HEK293 (cell line): ENCODE data around the gene CYP27B1.

ENCODE experiments used
- CTCF ChIA-PET: fragments of 350-600 bp; formaldehyde crosslinking; extraction: SDS; loops from one replicate; lab custom pipeline; 2021; ENCODE audit warnings: antibody characterized with exemption; lab: Yijun Ruan, JAX
- POLR2A ChIA-PET: fragments of 300-600 bp; formaldehyde crosslinking; extraction: SDS; loops from one replicate; lab custom pipeline; 2020; ENCODE audit warnings: antibody characterized with exemption, inconsistent platforms; lab: Yijun Ruan, JAX
- H3K27ac ChIP-seq: fragments of 200-500 bp; sonication (Bioruptor generic); 2 replicates; pipeline ENCODE4 v1.5.1; 2014; ENCODE audit warnings: low read depth, low read length, control low read depth, inconsistent platforms; ENCODE audit errors: extremely low read depth
- H3K36me3 ChIP-seq, 2 experiments: fragments of 200-500 bp in 1 of 2; sonication (Bioruptor generic) in 1 of 2; 1 replicate in 1 of 2; 2 replicates in 1 of 2; pipeline ENCODE4 v1.5.1; 2014 to 2017; ENCODE audit warnings: inconsistent platforms in 2 of 2, low read length in 2 of 2; ENCODE audit not compliant: control insufficient read depth in 2 of 2, insufficient read depth in 1 of 2
- H3K4me1 ChIP-seq: fragments of 200-500 bp; sonication (Bioruptor generic); 2 replicates; pipeline ENCODE4 v1.5.1; 2014; ENCODE audit warnings: mild to moderate bottlenecking, low read length, inconsistent platforms; ENCODE audit not compliant: control insufficient read depth, insufficient read depth
- H3K4me3 ChIP-seq: 2 replicates; pipeline ENCODE4 v1.5.1; 2011; ENCODE audit warnings: low read depth, mild to moderate bottlenecking, control low read depth, low read length, moderate library complexity
- H3K9me3 ChIP-seq: fragments of 200-500 bp; sonication (Bioruptor generic); 2 replicates; pipeline ENCODE4 v1.5.1; 2014; ENCODE audit warnings: low read depth, low read length, inconsistent platforms; ENCODE audit not compliant: control insufficient read depth, insufficient read depth
- AEBP2 ChIP-seq: fragments of 450-650 bp; formaldehyde crosslinking; IDR thresholded peaks from 2 replicates; pipeline ENCODE4 v1.5.1; 2016; ENCODE audit warnings: missing biosample characterization, missing genetic modification characterization, borderline replicate concordance
- HOXD13 ChIP-seq: sonication (generic); formaldehyde crosslinking; IDR thresholded peaks from 2 replicates; pipeline ENCODE4 v1.8.0; 2022; ENCODE audit warnings: missing genetic modification reagents, borderline replicate concordance
- IKZF3 ChIP-seq: fragments of 450-650 bp; IDR thresholded peaks from 2 replicates; pipeline ENCODE4 v1.5.0; 2018; ENCODE audit warnings: missing biosample characterization, mild to moderate bottlenecking, missing genetic modification characterization, moderate library complexity
- SCRT1 ChIP-seq: fragments of 450-650 bp; formaldehyde crosslinking; IDR thresholded peaks from 2 replicates; pipeline ENCODE4 v1.5.1; 2016; ENCODE audit warnings: missing biosample characterization, missing genetic modification characterization, borderline replicate concordance
- SCRT2 ChIP-seq: fragments of 450-650 bp; formaldehyde crosslinking; IDR thresholded peaks from 2 replicates; pipeline ENCODE4 v1.5.1; 2016; ENCODE audit warnings: missing biosample characterization, missing genetic modification characterization
- SETDB1 ChIP-seq: IDR thresholded peaks from one replicate; pipeline ENCODE4 v1.6.1; 2017; ENCODE audit warnings: mild to moderate bottlenecking, low read length, moderate library complexity, mixed read lengths; ENCODE audit not compliant: insufficient read length
- SP3 ChIP-seq: fragments of 450-650 bp; formaldehyde crosslinking; IDR thresholded peaks from 2 replicates; pipeline ENCODE4 v1.5.1; 2016; ENCODE audit warnings: missing biosample characterization, missing genetic modification characterization
- ZBTB11 ChIP-seq: fragments of 450-650 bp; formaldehyde crosslinking; conservative IDR thresholded peaks from 2 replicates; pipeline ENCODE4 v1.5.1; 2016; ENCODE audit warnings: low read depth, missing biosample characterization, missing genetic modification characterization
- ZNF37A ChIP-seq: fragments of 450-650 bp; IDR thresholded peaks from 2 replicates; pipeline ENCODE4 v1.5.1; 2018; ENCODE audit warnings: missing biosample characterization, missing genetic modification characterization
- ZNF571 ChIP-seq: fragments of 450-650 bp; formaldehyde crosslinking; IDR thresholded peaks from 2 replicates; pipeline ENCODE4 v1.5.0; 2017; ENCODE audit warnings: missing biosample characterization, missing genetic modification characterization
- ZNF600 ChIP-seq: fragments of 450-650 bp; formaldehyde crosslinking; IDR thresholded peaks from 2 replicates; pipeline ENCODE4 v1.5.1; 2016; ENCODE audit warnings: missing biosample characterization, missing genetic modification characterization
- ZNF660 ChIP-seq: fragments of 450-650 bp; IDR thresholded peaks from 2 replicates; pipeline ENCODE4 v1.5.1; 2018; ENCODE audit warnings: missing biosample characterization, mild to moderate bottlenecking, missing genetic modification characterization
- ZNF777 ChIP-seq: fragments of 450-650 bp; formaldehyde crosslinking; IDR thresholded peaks from 2 replicates; pipeline ENCODE4 v1.5.1; 2017; ENCODE audit warnings: missing biosample characterization, missing genetic modification characterization, borderline replicate concordance
- TF ChIP-seq, protein P1 (sequence below): fragments of 450-650 bp; formaldehyde crosslinking; IDR thresholded peaks from 2 replicates; pipeline ENCODE4 v1.5.1; 2016; ENCODE audit warnings: missing biosample characterization, missing genetic modification characterization, low read depth
- TF ChIP-seq, protein P2 (sequence below): IDR thresholded peaks from 2 replicates; pipeline ENCODE4 v1.6.1; 2011; ENCODE audit warnings: mild to moderate bottlenecking, low read depth, low read length, borderline replicate concordance
- TF ChIP-seq, protein P3 (sequence below): sonication (generic); formaldehyde crosslinking; IDR thresholded peaks from 2 replicates; pipeline ENCODE4 v1.8.1; 2022; ENCODE audit warnings: mild to moderate bottlenecking, moderate library complexity, missing genetic modification reagents

Gene CYP27B1

DNA sequence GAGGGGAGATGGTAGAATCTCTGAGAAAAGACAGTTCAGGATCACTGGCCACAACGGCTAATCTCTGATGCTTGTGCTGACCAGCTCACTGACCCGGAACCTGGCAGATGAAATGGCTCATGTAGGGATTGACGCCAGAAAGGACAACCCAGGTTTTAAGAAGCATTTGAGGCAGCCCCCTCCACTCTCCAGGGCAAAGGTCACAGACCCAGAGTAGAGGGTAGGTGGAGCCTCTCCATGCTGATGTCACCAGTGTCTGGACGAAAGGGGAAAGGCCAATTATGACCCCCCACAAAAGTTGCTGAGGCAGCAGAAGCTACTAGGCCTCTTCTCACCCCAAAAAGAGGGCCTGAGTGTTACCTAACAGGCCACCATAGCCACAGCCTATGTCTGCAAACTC, 3.9 kb upstream of the CYP27B1 start:
- ChIA-PET CTCF (interaction anchor here (0.6 to 2.1 kb wide), 3 partner anchors 11 to 134 kb away, joined by 3 to 6 read pairs (median 3); no protein-coding TSS in a partner anchor), POLR2A (no interaction called here)
- no peak for TF ChIP-seq ZNF571 (tag by site-specific recombination)
- TF ChIP-seq, protein P1, sequence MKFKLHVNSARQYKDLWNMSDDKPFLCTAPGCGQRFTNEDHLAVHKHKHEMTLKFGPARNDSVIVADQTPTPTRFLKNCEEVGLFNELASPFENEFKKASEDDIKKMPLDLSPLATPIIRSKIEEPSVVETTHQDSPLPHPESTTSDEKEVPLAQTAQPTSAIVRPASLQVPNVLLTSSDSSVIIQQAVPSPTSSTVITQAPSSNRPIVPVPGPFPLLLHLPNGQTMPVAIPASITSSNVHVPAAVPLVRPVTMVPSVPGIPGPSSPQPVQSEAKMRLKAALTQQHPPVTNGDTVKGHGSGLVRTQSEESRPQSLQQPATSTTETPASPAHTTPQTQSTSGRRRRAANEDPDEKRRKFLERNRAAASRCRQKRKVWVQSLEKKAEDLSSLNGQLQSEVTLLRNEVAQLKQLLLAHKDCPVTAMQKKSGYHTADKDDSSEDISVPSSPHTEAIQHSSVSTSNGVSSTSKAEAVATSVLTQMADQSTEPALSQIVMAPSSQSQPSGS (tag by site-specific recombination) = no peak
- no peak for TF ChIP-seq SETDB1
- TF ChIP-seq, protein P2, sequence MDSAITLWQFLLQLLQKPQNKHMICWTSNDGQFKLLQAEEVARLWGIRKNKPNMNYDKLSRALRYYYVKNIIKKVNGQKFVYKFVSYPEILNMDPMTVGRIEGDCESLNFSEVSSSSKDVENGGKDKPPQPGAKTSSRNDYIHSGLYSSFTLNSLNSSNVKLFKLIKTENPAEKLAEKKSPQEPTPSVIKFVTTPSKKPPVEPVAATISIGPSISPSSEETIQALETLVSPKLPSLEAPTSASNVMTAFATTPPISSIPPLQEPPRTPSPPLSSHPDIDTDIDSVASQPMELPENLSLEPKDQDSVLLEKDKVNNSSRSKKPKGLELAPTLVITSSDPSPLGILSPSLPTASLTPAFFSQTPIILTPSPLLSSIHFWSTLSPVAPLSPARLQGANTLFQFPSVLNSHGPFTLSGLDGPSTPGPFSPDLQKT = no peak
- no peak for TF ChIP-seq HOXD13 (CRISPR knock-in tag)
- Histone ChIP-seq H3K9me3 (no peaks in the 10 kb centered on the region), H3K4me3 (no peak overlapping the region), H3K4me1 (peaks cover 21% of the 10 kb centered on the region), H3K27ac (no peak overlapping the region), H3K36me3 (peaks cover 5 to 37% of the 10 kb centered on the region in 2 experiments; a peak in 2 of 3 replicates)

DNA sequence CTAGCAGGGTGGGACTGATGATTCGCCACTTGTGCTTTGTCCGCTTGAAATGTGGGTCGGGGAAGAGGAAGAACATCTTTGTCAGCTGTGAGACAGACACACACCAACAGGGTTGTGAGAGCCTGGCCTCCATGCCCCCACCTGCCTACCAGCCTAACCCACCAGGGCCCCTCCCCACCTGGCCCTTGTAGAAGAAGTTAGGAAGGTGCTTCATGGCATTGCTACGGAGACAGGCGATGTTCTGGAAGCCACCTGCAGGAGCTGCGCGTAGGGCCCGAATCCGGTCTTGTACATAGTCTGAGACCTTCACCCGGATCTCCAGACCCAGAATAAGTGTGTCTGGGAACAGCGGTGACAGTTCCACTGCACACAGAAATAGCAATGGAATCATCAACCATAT, 2.7 kb upstream of the CYP27B1 start:
- H3K4me1 ChIP-seq = peaks cover 21% of the 10 kb centered on the region
- POLR2A ChIA-PET = no interaction called here
- peaks cover 5 to 32% of the 10 kb centered on the region in 2 experiments; a peak in 2 of 3 replicates for H3K36me3 ChIP-seq
- CTCF ChIA-PET = interaction anchor here (0.6 to 2.1 kb wide), 2 partner anchors 10 to 103 kb away, joined by 4 to 6 read pairs; no protein-coding TSS in a partner anchor
- TF ChIP-seq ZNF660 (tag by site-specific recombination) = no peak
- TF ChIP-seq ZNF600 = peak; percentile 46
- H3K4me3 ChIP-seq = no peak overlapping the region
- H3K27ac ChIP-seq = no peak overlapping the region
- H3K9me3 ChIP-seq = no peaks in the 10 kb centered on the region

- peaks cover 0 to 30% of the 10 kb centered on the region in 2 experiments; a peak in 2 of 3 replicates for H3K36me3 ChIP-seq
- no peaks in the 10 kb centered on the region for H3K9me3 ChIP-seq
- no peak overlapping the region for H3K27ac ChIP-seq
- H3K4me3 ChIP-seq = no peak overlapping the region
- POLR2A ChIA-PET = interaction anchor here (2.5 kb wide), 1 partner anchor 11 kb away, joined by 8 read pairs; no protein-coding TSS in a partner anchor
- H3K4me1 ChIP-seq = peaks cover 18% of the 10 kb centered on the region
- no peak for TF ChIP-seq SCRT2 (tag by site-specific recombination)
- TF ChIP-seq, protein P3, sequence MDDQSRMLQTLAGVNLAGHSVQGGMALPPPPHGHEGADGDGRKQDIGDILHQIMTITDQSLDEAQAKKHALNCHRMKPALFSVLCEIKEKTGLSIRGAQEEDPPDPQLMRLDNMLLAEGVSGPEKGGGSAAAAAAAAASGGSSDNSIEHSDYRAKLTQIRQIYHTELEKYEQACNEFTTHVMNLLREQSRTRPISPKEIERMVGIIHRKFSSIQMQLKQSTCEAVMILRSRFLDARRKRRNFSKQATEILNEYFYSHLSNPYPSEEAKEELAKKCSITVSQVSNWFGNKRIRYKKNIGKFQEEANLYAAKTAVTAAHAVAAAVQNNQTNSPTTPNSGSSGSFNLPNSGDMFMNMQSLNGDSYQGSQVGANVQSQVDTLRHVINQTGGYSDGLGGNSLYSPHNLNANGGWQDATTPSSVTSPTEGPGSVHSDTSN (CRISPR knock-in tag) = no peak
- TF ChIP-seq ZNF37A (tag by site-specific recombination) = no peak
- TF ChIP-seq ZNF777 (tag by site-specific recombination) = no peak
- TF ChIP-seq, all 188 proteins: peak for 0
- CTCF ChIA-PET = interaction anchor here (0.5 to 3.8 kb wide), 5 partner anchors 9 to 235 kb away, joined by 3 to 26 read pairs (median 4); partner anchors contain the start of gene MARCHF9
Observed at GRCh38 chr12:57767876-57768275, 998 bp upstream of the CYP27B1 start.

DNA sequence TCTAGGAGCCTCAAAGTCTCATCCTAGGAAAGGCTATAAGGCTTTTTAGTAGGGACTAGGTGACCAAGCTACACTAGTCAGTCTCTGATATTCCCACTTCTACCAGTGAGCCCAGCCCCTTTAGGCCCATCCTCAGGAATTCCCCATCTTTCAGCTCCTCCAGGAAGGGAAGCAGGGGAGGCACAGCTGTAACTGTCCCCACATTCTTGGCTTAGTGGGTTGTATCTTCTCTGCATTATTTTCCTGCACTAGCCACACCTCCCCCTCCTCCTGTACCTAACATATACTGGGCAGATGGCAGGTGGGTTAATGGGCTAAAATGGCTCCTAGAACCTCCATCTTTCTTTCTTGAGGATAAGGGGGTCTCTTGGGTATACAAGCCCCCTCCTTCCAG, 424 bp upstream of the CYP27B1 start:
- TF ChIP-seq SCRT1 (tag by site-specific recombination) (no peak), IKZF3 (tag by site-specific recombination) (peak; percentile 39; the same call in 1 of the 2 replicates), SP3 (no peak), ZBTB11 (tag by site-specific recombination) (no peak), AEBP2 (tag by site-specific recombination) (no peak)
- TF ChIP-seq, all 188 proteins: peak for 1
- Histone ChIP-seq H3K27ac (no peak overlapping the region; the same call in 1 of the 2 replicates), H3K4me3 (no peak overlapping the region), H3K36me3 (peaks cover 0 to 34% of the 10 kb centered on the region in 2 experiments; a peak in 2 of 3 replicates), H3K4me1 (peaks cover 18% of the 10 kb centered on the region), H3K9me3 (no peaks in the 10 kb centered on the region)
- CTCF ChIA-PET = interaction anchor here (0.5 to 3.8 kb wide), 8 partner anchors 8 to 235 kb away, joined by 3 to 26 read pairs (median 4); partner anchors contain the start of genes MARCHF9 and TSFM
- POLR2A ChIA-PET = interaction anchor here (0.5 to 2.5 kb wide), 3 partner anchors 11 to 66 kb away, joined by 5 to 8 read pairs (median 7); partner anchors contain the start of gene TSPAN31
